GM12872 (cell line): ENCODE results near the gene WARS2.

Experiments used
- TF ChIP-seq, protein P1 (sequence below): IDR thresholded peaks from 3 replicates; pipeline ENCODE4 v1.5.1; 2011; ENCODE audit warnings: low read depth, mild to moderate bottlenecking, low read length, moderate library complexity; ENCODE audit not compliant: insufficient read depth

Gene WARS2

GRCh38 chr1:119112244-119112643, 28.2 kb downstream of the WARS2 start:
- TF ChIP-seq, protein P1, sequence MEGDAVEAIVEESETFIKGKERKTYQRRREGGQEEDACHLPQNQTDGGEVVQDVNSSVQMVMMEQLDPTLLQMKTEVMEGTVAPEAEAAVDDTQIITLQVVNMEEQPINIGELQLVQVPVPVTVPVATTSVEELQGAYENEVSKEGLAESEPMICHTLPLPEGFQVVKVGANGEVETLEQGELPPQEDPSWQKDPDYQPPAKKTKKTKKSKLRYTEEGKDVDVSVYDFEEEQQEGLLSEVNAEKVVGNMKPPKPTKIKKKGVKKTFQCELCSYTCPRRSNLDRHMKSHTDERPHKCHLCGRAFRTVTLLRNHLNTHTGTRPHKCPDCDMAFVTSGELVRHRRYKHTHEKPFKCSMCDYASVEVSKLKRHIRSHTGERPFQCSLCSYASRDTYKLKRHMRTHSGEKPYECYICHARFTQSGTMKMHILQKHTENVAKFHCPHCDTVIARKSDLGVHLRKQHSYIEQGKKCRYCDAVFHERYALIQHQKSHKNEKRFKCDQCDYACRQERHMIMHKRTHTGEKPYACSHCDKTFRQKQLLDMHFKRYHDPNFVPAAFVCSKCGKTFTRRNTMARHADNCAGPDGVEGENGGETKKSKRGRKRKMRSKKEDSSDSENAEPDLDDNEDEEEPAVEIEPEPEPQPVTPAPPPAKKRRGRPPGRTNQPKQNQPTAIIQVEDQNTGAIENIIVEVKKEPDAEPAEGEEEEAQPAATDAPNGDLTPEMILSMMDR: no peak

DNA sequence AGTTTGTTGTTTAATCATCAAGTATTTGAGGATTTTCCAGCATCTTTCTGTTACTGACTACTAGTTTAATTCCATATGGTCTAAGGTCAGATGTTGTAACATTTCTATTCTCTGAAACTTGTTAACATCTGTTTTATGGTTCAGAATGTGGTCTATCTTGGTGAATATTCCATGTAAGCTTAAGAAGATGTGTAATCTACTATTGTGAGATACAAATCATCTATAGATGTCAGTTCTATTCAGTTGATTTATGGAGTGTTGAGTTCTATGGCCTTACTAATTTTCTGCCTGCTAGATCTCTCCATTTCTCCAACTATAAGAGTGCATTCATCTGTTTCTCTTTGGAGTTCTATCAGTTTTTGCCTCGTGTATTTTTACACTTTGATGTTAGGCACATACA, 31.5 kb downstream of the WARS2 start:
- TF ChIP-seq, protein P1: no peak

DNA sequence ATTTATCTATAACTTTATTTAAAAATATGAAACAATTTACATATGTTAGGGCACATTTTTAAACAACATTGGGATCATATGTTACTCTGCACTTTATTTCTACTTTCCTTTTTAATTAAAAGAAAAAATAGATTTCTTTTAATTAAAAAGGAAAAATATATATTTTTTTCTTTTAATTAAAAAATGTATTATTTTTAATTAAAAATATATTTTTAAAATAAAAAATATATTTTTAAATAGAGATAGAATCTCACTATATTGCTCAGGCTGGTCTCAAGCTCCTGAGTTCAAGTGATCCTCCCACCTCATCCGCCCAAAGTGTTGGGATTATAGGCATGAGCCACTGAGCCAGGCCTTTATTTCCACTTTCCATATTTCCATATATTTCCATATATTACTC, 36.7 kb downstream of the WARS2 start:
- TF ChIP-seq, protein P1: no peak

DNA sequence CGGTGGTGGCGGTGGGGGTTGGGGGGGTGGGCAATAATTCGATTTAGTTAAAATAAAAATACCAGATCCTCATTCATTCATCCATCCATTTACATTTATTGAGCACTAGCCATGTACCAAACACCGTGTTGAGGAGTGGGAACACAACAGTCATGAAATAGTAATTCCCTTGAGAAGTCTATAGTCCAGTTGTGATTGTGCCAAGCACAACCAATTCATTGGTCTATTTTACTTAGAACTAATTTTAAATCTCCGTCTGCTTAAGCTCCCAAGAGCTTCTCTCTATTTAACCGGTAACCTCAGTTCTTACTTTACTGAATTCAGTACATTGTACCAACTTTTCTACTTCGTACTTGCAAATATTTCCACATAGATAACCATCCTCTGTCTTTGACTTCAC, 38.4 kb downstream of the WARS2 start:
- TF ChIP-seq, protein P1: no peak

DNA sequence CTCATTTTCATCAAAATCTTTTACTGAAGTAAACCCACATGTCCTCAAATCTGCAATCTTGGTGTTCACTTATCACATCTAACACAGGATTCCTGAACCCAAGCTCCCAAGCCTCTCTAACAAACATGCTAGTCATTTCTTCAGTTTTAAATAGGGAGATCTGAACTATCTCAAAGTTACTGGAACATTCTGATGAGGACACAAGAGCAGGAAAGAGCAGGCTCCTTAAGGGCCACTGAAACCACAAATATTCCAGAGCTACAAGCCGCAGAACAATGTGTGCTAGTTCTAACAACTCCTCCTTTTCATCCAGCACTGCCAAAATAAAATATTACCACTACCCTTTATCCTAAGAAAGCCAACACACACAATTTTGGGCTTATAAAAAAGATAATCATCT, 38.9 kb downstream of the WARS2 start:
- TF ChIP-seq, protein P1: no peak

DNA sequence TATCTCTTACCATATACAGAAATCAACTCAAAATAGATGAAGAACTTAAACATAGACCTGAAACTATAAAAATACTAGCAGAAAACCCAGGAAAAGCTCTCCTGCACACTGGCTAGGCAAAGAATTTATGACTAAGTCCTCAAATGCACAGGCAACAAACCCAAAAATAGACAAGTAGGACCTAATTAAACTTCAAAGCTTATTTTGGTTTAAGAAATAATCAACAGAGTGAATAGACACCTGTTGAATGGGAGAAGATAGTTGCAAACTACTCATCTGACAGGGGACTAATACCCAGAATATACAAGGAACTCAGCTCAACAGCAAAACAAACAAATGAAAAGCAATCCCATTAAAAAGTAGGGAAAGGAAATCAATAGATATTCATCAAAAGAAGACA, 40.7 kb downstream of the WARS2 start:
- TF ChIP-seq, protein P1: no peak

- TF ChIP-seq, protein P1: no peak
Observed at GRCh38 chr1:119097380-119097779, 43.1 kb downstream of the WARS2 start.

GRCh38 chr1:119093721-119094120, 46.7 kb downstream of the WARS2 start:
- TF ChIP-seq, protein P1: no peak
